ENCODE data around the gene NUDT12. TPM values are rescaled to one million over a fixed set of nuclear protein-coding genes. Genes with fewer than 3 reads are reported as not detected.

The NUDT12 gene
- total and polyA plus RNA-seq, 2 of the 13 experiments (the other 11 are each of a cell fraction or from before 2014, with no cell fraction given): 2.3 to 5.4 TPM

- Histone ChIP-seq H3K9me3 (ENCODE audit: low read length) (no peaks in the 10 kb centered on the region), H3K36me3 (replicated peaks in 1 of 2; ENCODE audit: control insufficient read depth in 1 of 2, insufficient read depth in 2 of 2, low read length in 2 of 2) (no peaks in the 10 kb centered on the region), H3K79me2 (ENCODE audit: insufficient read depth, low read length) (no peaks in the 10 kb centered on the region), H3K4me3 (replicated peaks in 1 of 3; ENCODE audit: insufficient read depth in 1 of 3, low read depth in 2 of 3, low read length in 3 of 3) (no peak overlapping the region), H3K27ac (ENCODE audit: extremely low read length, insufficient read depth, low read length) (no peak overlapping the region), H3K4me1 (ENCODE audit: insufficient read depth, low read length) (no peaks in the 10 kb centered on the region), H3K27me3 (ENCODE audit: control insufficient read depth in 1 of 2, insufficient read depth in 2 of 2, low read length in 2 of 2) (no peaks in the 10 kb centered on the region), H3K9ac (ENCODE audit: insufficient read depth, low read depth, low read length) (no peak overlapping the region), H3K4me2 (ENCODE audit: low read depth, low read length) (no peak overlapping the region), H2AFZ (ENCODE audit: low read length) (no peak overlapping the region), H4K20me1 (ENCODE audit: insufficient read depth, low read length) (no peaks in the 10 kb centered on the region)
- FAIRE-seq (no peak), DNase-seq (ENCODE audit: low spot score) (no peak), ATAC-seq (no peak)
- intact Hi-C loops (cut with micrococcal nuclease; ENCODE audit: unreplicated experiment) (no loop called here), in situ Hi-C loops (cut with HindIII; ENCODE audit: extremely low pct_ligation_motif_present, low pct_unique_long_range_greater_than_20kb) (no loop called here)
- CTCF ChIA-PET (ENCODE audit: low intra/inter-chr PET ratio, low total read pairs): no interaction called here
- 72% methylated on average over 13 of the region's 13 CpGs for WGBS (ENCODE audit: low lambda C conversion rate)
- TF ChIP-seq TFDP1 (CRISPR knock-in tag; IDR thresholded peaks at IDR 0.05; ENCODE audit: borderline replicate concordance) (no peak), CHCHD3 (CRISPR knock-in tag; IDR thresholded peaks at IDR 0.05) (no peak), ZKSCAN1 (IDR thresholded peaks at IDR 0.05; ENCODE audit: low read length) (no peak), KLF11 (CRISPR knock-in tag; IDR thresholded peaks at IDR 0.05) (no peak), ZNF232 (CRISPR knock-in tag; IDR thresholded peaks at IDR 0.05; ENCODE audit: borderline replicate concordance) (no peak), CHD4 (IDR thresholded peaks at IDR 0.05; ENCODE audit: borderline replicate concordance, low read length) (no peak)
- POLR2A ChIA-PET: no interaction called here
- no TSS peak for BruUV-seq (replicated peaks)
Observed at GRCh38 chr5:103571730-103572129, 9.1 kb upstream of the NUDT12 start.

- no peaks in the 10 kb centered on the region for H3K4me1 ChIP-seq (ENCODE audit: insufficient read depth, low read length)
- intact Hi-C loops (cut with micrococcal nuclease; ENCODE audit: unreplicated experiment): no loop called here
- DNase-seq (ENCODE audit: low spot score): no peak
- no TSS peak for BruUV-seq (replicated peaks)
- ATAC-seq: no peak
- POLR2A ChIA-PET: no interaction called here
- no peak overlapping the region for H2AFZ ChIP-seq (ENCODE audit: low read length)
- no peaks in the 10 kb centered on the region for H4K20me1 ChIP-seq (ENCODE audit: insufficient read depth, low read length)
- H3K79me2 ChIP-seq (ENCODE audit: insufficient read depth, low read length): no peaks in the 10 kb centered on the region
- TF ChIP-seq, protein P1, sequence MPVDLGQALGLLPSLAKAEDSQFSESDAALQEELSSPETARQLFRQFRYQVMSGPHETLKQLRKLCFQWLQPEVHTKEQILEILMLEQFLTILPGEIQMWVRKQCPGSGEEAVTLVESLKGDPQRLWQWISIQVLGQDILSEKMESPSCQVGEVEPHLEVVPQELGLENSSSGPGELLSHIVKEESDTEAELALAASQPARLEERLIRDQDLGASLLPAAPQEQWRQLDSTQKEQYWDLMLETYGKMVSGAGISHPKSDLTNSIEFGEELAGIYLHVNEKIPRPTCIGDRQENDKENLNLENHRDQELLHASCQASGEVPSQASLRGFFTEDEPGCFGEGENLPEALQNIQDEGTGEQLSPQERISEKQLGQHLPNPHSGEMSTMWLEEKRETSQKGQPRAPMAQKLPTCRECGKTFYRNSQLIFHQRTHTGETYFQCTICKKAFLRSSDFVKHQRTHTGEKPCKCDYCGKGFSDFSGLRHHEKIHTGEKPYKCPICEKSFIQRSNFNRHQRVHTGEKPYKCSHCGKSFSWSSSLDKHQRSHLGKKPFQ (CRISPR knock-in tag; IDR thresholded peaks at IDR 0.05; ENCODE audit: insufficient replicate concordance): no peak
- TF ChIP-seq ZNF354B (CRISPR knock-in tag; IDR thresholded peaks at IDR 0.05) (no peak), BORCS8-MEF2B (CRISPR knock-in tag; IDR thresholded peaks at IDR 0.05) (no peak), ZNF101 (CRISPR knock-in tag; IDR thresholded peaks at IDR 0.05; ENCODE audit: borderline replicate concordance, low read depth) (no peak)
- TF ChIP-seq, protein P2, sequence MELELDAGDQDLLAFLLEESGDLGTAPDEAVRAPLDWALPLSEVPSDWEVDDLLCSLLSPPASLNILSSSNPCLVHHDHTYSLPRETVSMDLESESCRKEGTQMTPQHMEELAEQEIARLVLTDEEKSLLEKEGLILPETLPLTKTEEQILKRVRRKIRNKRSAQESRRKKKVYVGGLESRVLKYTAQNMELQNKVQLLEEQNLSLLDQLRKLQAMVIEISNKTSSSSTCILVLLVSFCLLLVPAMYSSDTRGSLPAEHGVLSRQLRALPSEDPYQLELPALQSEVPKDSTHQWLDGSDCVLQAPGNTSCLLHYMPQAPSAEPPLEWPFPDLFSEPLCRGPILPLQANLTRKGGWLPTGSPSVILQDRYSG (CRISPR knock-in tag; IDR thresholded peaks at IDR 0.05): no peak
- H3K36me3 ChIP-seq (replicated peaks in 1 of 2; ENCODE audit: control insufficient read depth in 1 of 2, insufficient read depth in 2 of 2, low read length in 2 of 2): no peaks in the 10 kb centered on the region
- no peak overlapping the region for H3K27ac ChIP-seq (ENCODE audit: extremely low read length, insufficient read depth, low read length)
- no peak overlapping the region for H3K4me3 ChIP-seq (replicated peaks in 1 of 3; ENCODE audit: insufficient read depth in 1 of 3, low read depth in 2 of 3, low read length in 3 of 3)
- in situ Hi-C loops (cut with HindIII; ENCODE audit: extremely low pct_ligation_motif_present, low pct_unique_long_range_greater_than_20kb): no loop called here
- no peak overlapping the region for H3K9ac ChIP-seq (ENCODE audit: insufficient read depth, low read depth, low read length)
- FAIRE-seq: no peak
- H3K27me3 ChIP-seq (ENCODE audit: control insufficient read depth in 1 of 2, insufficient read depth in 2 of 2, low read length in 2 of 2): no peaks in the 10 kb centered on the region
- H3K4me2 ChIP-seq (ENCODE audit: low read depth, low read length): no peak overlapping the region
- no peaks in the 10 kb centered on the region for H3K9me3 ChIP-seq (ENCODE audit: low read length)
- CTCF ChIA-PET (ENCODE audit: low intra/inter-chr PET ratio, low total read pairs): no interaction called here
- WGBS (ENCODE audit: low lambda C conversion rate): 19% methylated on average over 3 of the region's 3 CpGs
Observed at GRCh38 chr5:103569313-103570060, 6.9 kb upstream of the NUDT12 start.
